Measurements from ENCODE around the gene S100A12. TPM values are rescaled to one million over a fixed set of nuclear protein-coding genes. Genes with fewer than 3 reads are reported as not detected.

Gene S100A12
- total RNA-seq, 2 experiments from 2014 or later = 4.0 to 5.5 TPM

- no peak overlapping the region for H3K27ac Mint-ChIP-seq
- ChIA-PET CTCF (interaction anchor here (0.9 kb wide), 1 partner anchor 36 kb away, joined by 3 read pairs; no protein-coding TSS in a partner anchor), POLR2A (no interaction called here)
- H3K4me3 Mint-ChIP-seq = no peak overlapping the region
- H3K36me3 Mint-ChIP-seq (ENCODE audit: low read depth) = no peaks in the 10 kb centered on the region
- peaks cover 2% of the 10 kb centered on the region for H3K9me3 Mint-ChIP-seq
- H3K4me3 ChIP-seq (ENCODE audit: low read length) = no peak overlapping the region
- peaks cover 0 to 11% of the 10 kb centered on the region in 2 experiments for H3K27me3 ChIP-seq (ENCODE audit: control insufficient read depth in 1 of 2, insufficient read depth in 2 of 2, low read length in 2 of 2)
- peaks cover 0 to 6% of the 10 kb centered on the region in 2 experiments for H3K9me3 ChIP-seq (ENCODE audit: control insufficient read depth in 1 of 2, insufficient read depth in 1 of 2, low read length in 2 of 2)
- H3K36me3 ChIP-seq (ENCODE audit: insufficient read depth, low read length) = no peaks in the 10 kb centered on the region
- ATAC-seq (ENCODE audit: poor library complexity) (peak; percentile 65), DNase-seq (peak; percentile 25 to 76 (median 44))
- H3K27me3 Mint-ChIP-seq = peaks cover 16% of the 10 kb centered on the region
- H3K27ac ChIP-seq (ENCODE audit: low read depth in 1 of 2, low read length in 2 of 2) = no peak overlapping the region
- peaks cover 9% of the 10 kb centered on the region for H3K4me1 ChIP-seq (ENCODE audit: insufficient read depth, low read length)
- intact Hi-C loops (cut with DNase I, micrococcal nuclease) = loop anchor here (1.0 kb wide), 1 partner anchor 52 kb away; no protein-coding TSS in a partner anchor
- peaks cover 10% of the 10 kb centered on the region for H3K4me1 Mint-ChIP-seq (ENCODE audit: low read depth)
- TF ChIP-seq CTCF (IDR thresholded peaks at IDR 0.05) = peak; percentile 64
These were observed 29.3 kb upstream of the S100A12 start for GRCh38 chr1:153404768-153405167.

GRCh38 chr1:153404086-153404635 lies 28.7 kb upstream of the S100A12 start:
- no peak for TF ChIP-seq CTCF (IDR thresholded peaks at IDR 0.05)
- H3K27ac ChIP-seq (ENCODE audit: low read depth in 1 of 2, low read length in 2 of 2) = no peak overlapping the region
- ATAC-seq (ENCODE audit: poor library complexity) (no peak), DNase-seq (no peak)
- H3K27me3 ChIP-seq (ENCODE audit: control insufficient read depth in 1 of 2, insufficient read depth in 2 of 2, low read length in 2 of 2) = peaks cover 0 to 11% of the 10 kb centered on the region in 2 experiments
- no peaks in the 10 kb centered on the region for H3K36me3 Mint-ChIP-seq (ENCODE audit: low read depth)
- H3K27ac Mint-ChIP-seq = no peak overlapping the region
- H3K4me1 ChIP-seq (ENCODE audit: insufficient read depth, low read length) = peaks cover 9% of the 10 kb centered on the region
- intact Hi-C loops (cut with DNase I, micrococcal nuclease) = loop anchor here (1.0 kb wide), 1 partner anchor 52 kb away; no protein-coding TSS in a partner anchor
- ChIA-PET POLR2A (no interaction called here), CTCF (interaction anchor here (0.9 kb wide), 2 partner anchors 37 to 51 kb away, joined by 3 read pairs; no protein-coding TSS in a partner anchor)
- H3K4me1 Mint-ChIP-seq (ENCODE audit: low read depth) = peaks cover 10% of the 10 kb centered on the region
- H3K27me3 Mint-ChIP-seq = peaks cover 9% of the 10 kb centered on the region
- no peaks in the 10 kb centered on the region for H3K9me3 Mint-ChIP-seq
- no peak overlapping the region for H3K4me3 Mint-ChIP-seq
- no peak overlapping the region for H3K4me3 ChIP-seq (ENCODE audit: low read length)
- no peaks in the 10 kb centered on the region for H3K36me3 ChIP-seq (ENCODE audit: insufficient read depth, low read length)
- H3K9me3 ChIP-seq (ENCODE audit: control insufficient read depth in 1 of 2, insufficient read depth in 1 of 2, low read length in 2 of 2) = peaks cover 0 to 6% of the 10 kb centered on the region in 2 experiments

DNA sequence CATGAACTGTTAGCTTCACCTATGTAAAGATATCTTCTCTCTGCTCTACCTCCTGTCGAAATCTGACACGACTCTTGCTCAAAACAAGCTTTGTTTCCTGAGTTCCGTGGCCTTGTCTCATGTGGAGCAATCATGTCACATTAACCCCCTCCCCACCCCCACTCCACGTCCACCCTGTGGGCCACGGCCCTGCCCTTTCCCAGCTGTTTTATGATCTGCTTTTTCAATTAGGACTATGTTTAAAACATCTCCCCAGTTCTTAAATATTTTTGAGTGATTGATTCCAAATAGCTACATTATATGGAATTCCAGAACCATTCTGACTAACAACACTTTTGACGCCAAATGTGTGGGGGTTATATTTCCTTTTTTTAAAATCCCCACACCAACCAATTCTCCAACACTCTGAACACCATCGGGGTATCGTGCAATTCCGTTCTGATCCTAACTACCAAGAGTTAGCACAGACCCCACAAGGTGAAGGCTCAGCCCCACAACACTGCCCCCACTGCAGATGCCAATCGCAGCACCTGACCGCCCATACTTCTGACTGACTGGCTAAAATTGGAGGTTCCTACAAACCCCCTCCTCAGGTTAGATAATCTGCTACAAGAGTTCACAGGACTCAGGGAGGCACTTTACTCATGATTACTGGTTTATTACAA lies 28.1 kb upstream of the S100A12 start:
- Mint-ChIP-seq H3K27me3 (peaks cover 9% of the 10 kb centered on the region), H3K4me3 (no peak overlapping the region), H3K36me3 (ENCODE audit: low read depth) (no peaks in the 10 kb centered on the region), H3K27ac (no peak overlapping the region), H3K4me1 (ENCODE audit: low read depth) (peaks cover 10% of the 10 kb centered on the region), H3K9me3 (no peaks in the 10 kb centered on the region)
- Histone ChIP-seq H3K27me3 (ENCODE audit: control insufficient read depth in 1 of 2, insufficient read depth in 2 of 2, low read length in 2 of 2) (peaks cover 0 to 11% of the 10 kb centered on the region in 2 experiments), H3K4me3 (ENCODE audit: low read length) (no peak overlapping the region), H3K4me1 (ENCODE audit: insufficient read depth, low read length) (peaks cover 9% of the 10 kb centered on the region), H3K27ac (ENCODE audit: low read depth in 1 of 2, low read length in 2 of 2) (no peak overlapping the region), H3K9me3 (ENCODE audit: control insufficient read depth in 1 of 2, insufficient read depth in 1 of 2, low read length in 2 of 2) (peaks cover 0 to 6% of the 10 kb centered on the region in 2 experiments), H3K36me3 (ENCODE audit: insufficient read depth, low read length) (no peaks in the 10 kb centered on the region)
- ChIA-PET POLR2A (no interaction called here), CTCF (interaction anchor here (0.9 kb wide), 1 partner anchor 51 kb away, joined by 3 read pairs; no protein-coding TSS in a partner anchor)
- ATAC-seq (ENCODE audit: poor library complexity) = no peak
- intact Hi-C loops (cut with DNase I, micrococcal nuclease) = loop anchor here (1.0 kb wide), 1 partner anchor 51 kb away; no protein-coding TSS in a partner anchor
- TF ChIP-seq CTCF (IDR thresholded peaks at IDR 0.05) = no peak
- no peak for DNase-seq

Measured in CD4-positive, alpha-beta T cell (primary cell).